ENCODE data around the gene SLC39A11.

The SLC39A11 gene

DNA sequence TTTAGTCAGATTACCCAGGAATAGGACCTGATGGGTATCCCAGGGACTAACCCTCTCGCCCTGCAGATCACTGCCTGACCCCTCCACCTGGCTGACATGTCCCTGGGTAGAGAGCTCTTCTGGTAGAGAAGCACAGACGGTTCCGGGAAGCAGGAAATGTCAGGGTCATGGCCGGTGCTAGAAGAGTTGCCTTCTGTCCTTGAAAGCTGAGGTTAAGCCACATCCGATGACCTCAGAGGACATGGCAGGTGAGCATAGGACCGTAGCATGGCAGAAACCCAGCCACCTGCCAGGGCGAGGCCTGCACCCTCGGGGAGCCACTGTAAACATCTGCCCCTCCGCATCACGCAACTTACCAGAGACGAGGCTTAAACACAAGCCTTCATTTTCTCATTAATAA lies 488.0 kb downstream of the SLC39A11 start:
- no peak for DNase-seq

GRCh38 chr17:72603420-72604242 lies 488.9 kb downstream of the SLC39A11 start:
- no peak for DNase-seq

GRCh38 chr17:72602517-72603419 lies 489.7 kb downstream of the SLC39A11 start:
- DNase-seq, result no peak

- DNase-seq, result no peak
Observed at GRCh38 chr17:72600934-72601333, 491.6 kb downstream of the SLC39A11 start.

GRCh38 chr17:72599891-72600290 lies 492.6 kb downstream of the SLC39A11 start:
- no peak for DNase-seq

DNA sequence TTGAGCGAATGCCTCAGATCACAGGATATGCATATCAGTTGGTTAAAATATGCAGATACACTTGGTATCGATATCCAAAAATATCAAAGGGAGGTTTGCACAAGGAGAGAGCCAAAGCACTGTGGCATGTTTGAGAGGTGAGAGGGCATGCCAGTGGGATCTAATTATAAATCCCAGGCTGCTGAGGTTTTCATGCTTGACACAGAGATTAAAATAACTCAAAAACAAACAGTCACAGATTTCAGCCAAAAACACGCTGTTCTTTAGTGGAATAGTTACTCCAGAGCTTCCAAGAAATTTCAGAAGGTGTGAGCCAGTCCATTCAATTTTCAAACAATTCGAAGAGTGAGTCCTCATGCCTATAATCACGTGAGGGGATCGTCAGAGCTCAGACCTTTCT lies 493.8 kb downstream of the SLC39A11 start:
- no peak for DNase-seq

GRCh38 chr17:72597354-72598087 lies 495.0 kb downstream of the SLC39A11 start:
- DNase-seq, result no peak

Data from NCI-H187 treated with DMSO at 0.1 percent for 48 hours (cell line).